Keratinocyte (primary cell): ENCODE results near the gene SPCS3.

Experiments
- EZH2 ChIP-seq: IDR thresholded peaks from one replicate; pipeline ENCODE4 v1.6.1; 2012; ENCODE audit warnings: inconsistent platforms, mild to moderate bottlenecking, low read length, moderate library complexity
- TF ChIP-seq, protein P1 (sequence below), 3 experiments: IDR thresholded peaks in 1 of 3; conservative IDR thresholded peaks in 1 of 3; optimal IDR thresholded peaks in 1 of 3; 2 replicates in 2 of 3; 3 replicates in 1 of 3; pipeline versions ENCODE3 to v1.5.1; 2011; ENCODE audit warnings: low read length in 3 of 3, mild to moderate bottlenecking in 3 of 3, moderate library complexity in 2 of 3, control low read depth in 1 of 3, inconsistent platforms in 1 of 3; ENCODE audit not compliant: insufficient read depth in 2 of 3; ENCODE audit errors: extremely low read depth in 1 of 3

DNA sequence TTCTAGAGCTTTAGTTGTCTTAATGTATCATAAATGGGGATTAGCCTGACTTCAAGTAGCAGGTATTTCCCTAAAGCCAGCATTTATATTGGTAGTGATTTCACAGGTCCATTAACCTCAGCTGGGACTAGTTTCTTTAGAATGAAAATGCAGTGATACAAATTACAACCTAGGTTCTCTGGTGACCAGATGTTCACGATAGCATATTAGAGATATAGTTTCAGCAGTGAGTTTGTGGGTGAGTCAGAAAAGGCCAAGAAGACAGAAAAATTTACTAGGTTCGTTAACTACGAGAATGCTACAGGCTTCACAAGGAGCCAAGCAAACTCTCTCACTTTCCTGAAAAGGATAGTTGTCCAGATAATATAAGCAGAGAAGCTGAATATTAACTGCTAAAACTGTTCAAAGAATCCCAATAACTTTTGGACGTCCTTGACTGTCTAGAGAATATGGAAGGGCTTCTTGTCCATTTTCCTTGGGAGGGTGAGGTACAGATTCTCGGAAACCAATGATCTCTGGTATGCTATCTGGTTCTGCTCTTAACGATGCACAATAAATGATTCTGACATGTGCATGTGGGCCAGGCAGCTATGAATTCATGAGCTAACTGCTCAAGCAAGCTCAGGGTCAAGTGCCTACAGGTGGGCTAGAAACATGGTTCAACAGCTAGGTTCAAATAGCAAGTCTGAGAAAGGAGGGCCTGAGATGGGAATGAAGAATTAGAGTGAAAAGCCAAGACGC lies 6.0 kb upstream of the SPCS3 start:
- TF ChIP-seq, protein P1, sequence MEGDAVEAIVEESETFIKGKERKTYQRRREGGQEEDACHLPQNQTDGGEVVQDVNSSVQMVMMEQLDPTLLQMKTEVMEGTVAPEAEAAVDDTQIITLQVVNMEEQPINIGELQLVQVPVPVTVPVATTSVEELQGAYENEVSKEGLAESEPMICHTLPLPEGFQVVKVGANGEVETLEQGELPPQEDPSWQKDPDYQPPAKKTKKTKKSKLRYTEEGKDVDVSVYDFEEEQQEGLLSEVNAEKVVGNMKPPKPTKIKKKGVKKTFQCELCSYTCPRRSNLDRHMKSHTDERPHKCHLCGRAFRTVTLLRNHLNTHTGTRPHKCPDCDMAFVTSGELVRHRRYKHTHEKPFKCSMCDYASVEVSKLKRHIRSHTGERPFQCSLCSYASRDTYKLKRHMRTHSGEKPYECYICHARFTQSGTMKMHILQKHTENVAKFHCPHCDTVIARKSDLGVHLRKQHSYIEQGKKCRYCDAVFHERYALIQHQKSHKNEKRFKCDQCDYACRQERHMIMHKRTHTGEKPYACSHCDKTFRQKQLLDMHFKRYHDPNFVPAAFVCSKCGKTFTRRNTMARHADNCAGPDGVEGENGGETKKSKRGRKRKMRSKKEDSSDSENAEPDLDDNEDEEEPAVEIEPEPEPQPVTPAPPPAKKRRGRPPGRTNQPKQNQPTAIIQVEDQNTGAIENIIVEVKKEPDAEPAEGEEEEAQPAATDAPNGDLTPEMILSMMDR (optimal IDR thresholded peaks at IDR 0.05 in 1 of 3, IDR thresholded peaks at IDR 0.05 in 1 of 3, conservative IDR thresholded peaks at IDR 0.05 in 1 of 3; ENCODE audit: extremely low read depth in 1 of 3, insufficient read depth in 2 of 3, low read length in 3 of 3), result no peak
- no peak for TF ChIP-seq EZH2
